GM18867 (cell line): ENCODE results near the gene CHEK2.
"Not testable (repeated sequence)": the region's sequence is repeated elsewhere in the genome, so short reads cannot be mapped to it uniquely, and the experiment has no call there.

Source experiments
- ATAC-seq: cut with Tn5 transposase; IDR thresholded peaks from one replicate; pipeline ENCODE4 v1.9.1; 2021; ENCODE audit warnings: mild to moderate bottlenecking, moderate library complexity; ENCODE audit not compliant: unreplicated experiment

The CHEK2 gene

GRCh38 chr22:28742562-28742962, 942 bp upstream of the CHEK2 start:
- ATAC-seq = no peak

- ATAC-seq = no peak
Measured at GRCh38 chr22:28741200-28741784, 328 bp downstream of the CHEK2 start.

DNA sequence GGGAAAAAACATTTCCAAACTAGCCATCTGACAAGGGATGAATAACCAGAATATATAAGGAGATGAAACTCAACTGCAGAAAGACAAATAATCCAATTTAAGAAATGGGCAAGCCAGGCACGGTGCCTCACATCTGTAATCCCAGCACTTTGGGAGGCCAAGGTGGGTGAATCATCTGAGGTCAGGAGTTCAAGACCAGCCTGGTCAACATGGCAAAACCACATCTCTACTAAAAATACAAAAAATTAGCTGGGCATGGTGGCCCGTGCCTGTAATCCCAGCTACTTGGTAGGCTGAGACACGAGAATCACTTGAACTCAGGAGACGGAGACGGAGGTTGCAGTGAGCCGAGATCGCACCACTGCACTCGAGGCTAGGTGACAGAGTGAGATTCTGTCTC, 2.7 kb downstream of the CHEK2 start:
- not testable (repeated sequence) for ATAC-seq

GRCh38 chr22:28737701-28738100, 3.9 kb downstream of the CHEK2 start:
- ATAC-seq = no peak

DNA sequence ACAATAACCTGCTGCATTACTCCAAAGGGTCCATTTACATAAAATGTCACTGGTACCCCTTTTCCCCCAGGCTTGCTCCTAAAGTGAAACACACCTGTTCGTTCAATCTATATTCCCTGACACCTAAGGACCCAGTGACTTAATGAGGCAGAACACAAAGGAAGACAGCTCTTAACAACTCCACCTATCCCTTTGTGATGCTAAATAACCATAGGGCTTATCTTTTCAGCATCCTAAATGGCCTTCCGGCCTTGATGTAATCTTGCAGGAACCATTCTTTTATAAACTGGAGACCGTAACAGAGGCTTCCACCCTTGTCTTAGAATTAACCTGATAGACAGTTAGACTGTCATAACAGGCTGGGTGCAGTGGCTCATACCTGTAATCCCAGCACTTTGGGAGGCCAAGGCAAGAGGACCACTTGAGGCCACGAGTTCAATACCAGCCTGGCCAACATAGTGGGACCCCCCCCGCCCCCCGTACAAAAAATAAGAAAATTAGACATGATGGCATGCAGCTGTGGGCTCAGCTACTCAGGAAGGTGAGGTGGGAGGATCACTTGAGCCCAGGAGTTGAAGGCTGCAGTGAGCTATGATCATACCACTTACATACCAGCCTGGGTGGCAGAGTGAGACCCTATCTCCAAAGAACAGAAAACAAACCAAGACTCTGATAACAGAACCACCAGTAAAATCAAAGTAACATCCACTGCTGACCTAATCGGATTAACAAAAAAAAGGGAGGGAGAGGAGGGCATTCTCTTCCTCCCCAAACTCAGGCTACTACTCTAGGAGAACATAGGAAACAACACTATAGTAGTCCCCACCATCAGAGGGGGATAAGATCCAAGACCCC, 5.1 kb downstream of the CHEK2 start:
- no peak for ATAC-seq

DNA sequence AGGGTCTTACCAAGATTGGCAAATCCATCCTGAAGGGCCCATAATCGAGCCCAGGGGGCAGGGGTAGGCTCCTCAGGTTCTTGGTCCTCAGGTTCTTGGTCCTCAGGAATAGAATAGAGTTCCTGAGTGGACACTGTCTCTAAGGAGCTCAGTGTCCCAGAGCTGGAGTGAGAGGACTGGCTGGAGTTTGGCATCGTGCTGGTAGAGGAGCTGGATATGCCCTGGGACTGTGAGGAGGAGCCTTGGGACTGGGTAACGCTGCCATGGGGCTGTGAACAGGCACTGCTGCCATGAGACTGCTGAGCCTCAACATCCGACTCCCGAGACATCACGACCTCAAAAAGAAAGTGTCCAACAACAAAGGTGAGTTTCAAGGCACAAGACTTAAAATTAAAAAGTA, 7.2 kb downstream of the CHEK2 start:
- no peak for ATAC-seq

GRCh38 chr22:28730179-28730578, 11.4 kb downstream of the CHEK2 start:
- no peak for ATAC-seq

DNA sequence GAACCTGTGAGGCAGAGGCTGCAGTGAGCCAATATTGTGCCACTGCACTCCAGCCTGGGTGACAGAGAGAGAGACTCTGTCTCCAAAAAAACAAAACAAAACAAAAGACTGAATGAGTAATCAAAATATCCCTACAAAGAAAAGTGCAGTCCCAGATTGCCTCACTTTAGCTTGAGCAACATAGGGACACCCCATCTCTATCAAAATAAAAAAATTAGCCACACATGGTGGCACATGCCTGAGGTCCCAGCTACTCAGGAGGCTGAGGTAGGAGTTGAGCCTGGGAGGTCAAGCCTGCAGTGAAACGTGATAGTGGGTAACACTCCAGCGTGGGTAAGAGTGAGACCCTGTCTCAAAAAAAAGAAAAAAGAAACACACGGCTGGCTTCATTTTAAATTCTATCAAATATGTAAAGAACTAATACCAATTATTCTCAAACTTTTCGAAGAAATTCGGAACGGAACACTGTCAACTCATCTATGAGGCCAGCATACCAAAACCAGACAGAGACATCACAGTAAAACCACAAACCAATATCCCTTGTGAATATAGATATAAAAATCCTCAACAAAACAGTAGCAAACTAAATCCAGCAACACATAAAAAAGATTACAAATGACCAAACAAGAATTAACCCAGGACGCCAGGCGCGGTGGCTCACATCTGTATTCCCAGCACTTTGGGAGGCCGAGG, 12.9 kb downstream of the CHEK2 start:
- no peak for ATAC-seq

GRCh38 chr22:28728002-28728401, 13.6 kb downstream of the CHEK2 start:
- no peak for ATAC-seq

DNA sequence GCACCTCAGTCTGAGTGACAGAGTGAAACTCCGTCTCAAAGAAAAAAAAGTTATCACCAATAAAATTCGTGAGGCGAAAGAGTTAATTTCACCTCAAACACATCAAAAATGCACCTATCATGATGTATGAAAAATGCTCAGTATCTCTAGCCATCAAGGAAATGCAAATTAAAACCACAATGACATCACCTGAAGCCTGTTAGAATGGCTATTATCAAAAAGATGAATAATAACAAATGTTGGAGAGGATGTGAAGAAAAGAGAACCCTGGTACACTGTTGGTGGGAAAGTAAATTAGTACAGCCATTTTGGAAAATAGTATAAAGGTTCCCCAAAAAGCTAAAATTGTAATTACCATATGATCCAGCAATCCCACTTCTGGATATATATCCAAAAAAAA, 23.6 kb downstream of the CHEK2 start:
- no peak for ATAC-seq

DNA sequence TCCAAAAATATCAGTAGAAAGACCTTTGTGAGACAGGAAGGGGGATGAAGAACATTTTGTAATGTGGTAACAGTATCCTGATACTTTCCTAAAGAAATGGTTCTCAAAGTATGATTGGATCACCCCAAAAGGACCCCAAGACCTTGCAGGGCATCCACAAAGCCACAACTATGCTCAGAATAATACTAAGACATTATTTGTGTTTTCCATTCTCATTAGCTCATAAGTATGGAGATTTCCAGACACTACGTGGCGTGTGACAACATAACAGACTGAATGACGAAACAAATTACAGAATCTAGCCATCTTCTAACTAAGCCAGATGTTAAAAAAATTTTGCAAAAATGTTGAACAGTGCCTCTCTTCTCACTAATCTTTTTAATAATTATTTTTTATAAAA, 24.9 kb downstream of the CHEK2 start:
- no peak for ATAC-seq

DNA sequence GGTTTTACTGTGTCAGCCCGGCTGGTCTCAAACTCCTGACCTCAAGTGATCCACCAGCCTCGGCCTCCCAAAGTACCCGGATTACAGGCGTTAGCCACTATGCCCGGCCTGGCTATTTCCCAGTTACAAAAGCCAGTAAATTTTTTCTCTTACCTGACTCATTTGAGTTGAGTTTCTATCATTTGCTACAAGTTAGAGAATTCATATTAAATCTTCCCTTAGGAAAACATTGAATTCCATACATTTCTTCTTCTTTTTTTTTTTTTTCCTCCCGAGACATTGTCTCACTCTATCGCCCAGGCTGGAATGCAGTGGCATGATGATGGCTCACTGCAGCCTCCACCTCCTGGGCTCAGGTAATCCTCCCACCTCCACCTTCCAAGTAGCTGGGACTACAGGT, 26.0 kb downstream of the CHEK2 start:
- no peak for ATAC-seq

DNA sequence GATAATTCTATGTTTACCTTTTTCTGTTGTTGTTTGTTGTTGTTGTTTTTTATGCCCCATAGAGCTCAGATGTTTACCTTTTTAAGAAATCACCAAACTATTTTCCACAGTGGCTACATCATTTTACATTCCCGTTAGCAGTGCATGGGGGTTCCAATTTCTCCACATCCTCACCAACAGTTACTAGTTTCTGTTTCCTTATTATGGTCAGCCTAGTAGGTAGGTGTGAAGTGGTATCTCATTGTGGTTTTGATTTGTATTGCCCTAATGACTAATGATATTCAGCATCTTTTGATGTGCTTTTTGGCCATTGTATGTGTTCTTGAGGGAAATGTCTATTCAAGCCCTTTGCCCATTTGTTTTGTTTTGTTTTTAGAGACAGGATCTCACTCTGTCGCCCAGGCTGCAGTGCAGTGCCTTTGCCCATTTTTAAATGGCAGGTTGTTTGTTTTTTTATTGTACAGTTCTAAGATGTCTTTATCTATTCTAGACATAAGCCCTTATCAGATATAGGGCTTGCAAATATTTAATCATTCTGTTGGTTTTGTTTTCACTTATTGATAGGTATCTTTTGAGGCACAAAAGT, 27.5 kb downstream of the CHEK2 start:
- ATAC-seq = no peak

- no peak for ATAC-seq
Measured at GRCh38 chr22:28711820-28712777, 29.5 kb downstream of the CHEK2 start.

GRCh38 chr22:28711341-28711740, 30.3 kb downstream of the CHEK2 start:
- no peak for ATAC-seq

DNA sequence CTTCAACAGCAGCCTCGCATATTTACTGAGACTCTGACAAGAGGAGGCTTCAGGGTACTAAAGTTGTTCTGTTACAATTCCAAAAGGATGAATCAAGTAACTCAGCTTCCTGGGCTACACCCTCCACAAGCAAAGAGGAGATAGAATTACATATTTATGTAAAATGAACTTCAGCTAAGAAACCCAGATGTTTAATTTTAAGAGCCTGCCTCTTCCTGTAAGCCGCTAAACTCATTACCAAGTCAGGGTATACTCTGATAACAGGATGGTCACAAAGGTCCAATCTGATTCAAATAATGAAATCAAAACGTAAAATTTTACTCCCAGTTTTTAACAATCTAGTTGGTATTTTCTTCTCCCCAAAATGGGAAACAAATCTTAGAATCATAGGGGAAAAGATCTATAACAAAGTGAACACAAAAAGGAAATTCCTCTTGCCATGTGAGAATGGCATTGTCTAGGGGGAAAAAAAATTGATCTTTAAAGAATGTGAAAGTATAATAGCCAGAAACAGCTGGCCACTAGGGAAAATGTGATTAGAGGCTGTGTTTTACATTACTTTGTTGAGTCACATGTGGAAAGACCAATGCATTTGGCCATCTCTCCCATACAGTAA, 30.9 kb downstream of the CHEK2 start:
- ATAC-seq = no peak

GRCh38 chr22:28710107-28710506, 31.5 kb downstream of the CHEK2 start:
- no peak for ATAC-seq

DNA sequence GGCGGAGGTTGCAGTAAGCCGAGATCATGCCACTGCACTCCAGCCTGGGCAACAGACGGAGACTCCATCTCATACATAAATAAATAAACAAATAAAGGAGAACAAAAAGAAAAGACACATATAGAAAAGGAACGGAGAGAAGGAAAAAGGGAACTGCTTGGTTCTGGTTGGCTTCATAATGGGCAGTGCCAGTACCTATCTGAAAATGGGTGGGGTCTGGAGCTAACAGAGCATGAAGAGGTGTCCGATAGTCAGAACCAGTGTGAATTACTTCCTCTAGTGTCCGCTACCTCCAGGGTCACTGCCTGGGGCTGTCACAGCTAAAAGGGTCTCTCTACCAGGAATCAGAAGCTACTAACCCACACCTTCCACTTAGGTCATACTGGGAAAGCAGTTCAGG, 34.8 kb downstream of the CHEK2 start:
- ATAC-seq = no peak

DNA sequence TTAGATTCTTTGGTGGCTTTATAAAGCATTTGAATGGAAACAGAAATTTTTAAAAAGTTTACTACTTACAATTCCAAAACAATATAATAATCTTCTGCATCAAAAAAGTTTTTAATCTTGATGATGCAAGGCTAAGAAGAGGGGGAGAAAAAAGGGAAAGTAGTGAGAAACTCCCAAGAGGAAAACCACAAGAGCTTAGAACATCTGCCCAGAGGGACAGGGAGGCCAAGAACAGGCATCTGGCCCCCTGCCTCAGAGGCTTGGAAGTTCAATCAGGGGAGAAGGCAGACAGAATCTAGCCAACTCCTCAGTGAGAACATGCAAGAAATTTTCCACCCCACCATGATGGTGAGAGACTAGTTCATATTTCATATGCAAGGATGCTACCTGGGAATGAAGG, 38.2 kb downstream of the CHEK2 start:
- no peak for ATAC-seq

- ATAC-seq = no peak
Measured at GRCh38 chr22:28702891-28703290, 38.7 kb downstream of the CHEK2 start.
